OCI-LY1 (cell line): Measurements from ENCODE around the gene ANTXRL.

Experiments used
- H2AFZ ChIP-seq: fragments of 200-600 bp; sonication (generic), shearing (Covaris generic); 2 replicates; pipeline ENCODE4 v1.6.0; 2014; ENCODE audit warnings: antibody characterized with exemption, mild to moderate bottlenecking, low read length
- H3F3A ChIP-seq: fragments of 200-600 bp; sonication (generic), shearing (Covaris generic); 2 replicates; pipeline ENCODE4 v1.6.0; 2014; ENCODE audit warnings: mild to moderate bottlenecking, antibody characterized with exemption, low read length, moderate library complexity; ENCODE audit not compliant: insufficient read depth
- H3K27ac ChIP-seq: fragments of 200-600 bp; sonication (generic); 2 replicates; pipeline ENCODE4 v1.5.1; 2014; ENCODE audit warnings: low read length, mixed run types, mild to moderate bottlenecking, low read depth; ENCODE audit not compliant: poor library complexity, severe bottlenecking
- H3K27me3 ChIP-seq: fragments of 200-600 bp; sonication (generic); 2 replicates; pipeline ENCODE4 v1.6.0; 2014; ENCODE audit warnings: antibody characterized with exemption, mild to moderate bottlenecking, low read length, moderate library complexity; ENCODE audit not compliant: insufficient read depth
- H3K36me3 ChIP-seq: fragments of 200-600 bp; sonication (generic); 2 replicates; pipeline ENCODE4 v1.6.1; 2014; ENCODE audit warnings: mild to moderate bottlenecking, antibody characterized with exemption, low read length, moderate library complexity, mixed read lengths; ENCODE audit not compliant: insufficient read depth
- H3K4me1 ChIP-seq: fragments of 200-600 bp; sonication (generic); 2 replicates; pipeline ENCODE4 v1.5.1; 2014; ENCODE audit warnings: mild to moderate bottlenecking, low read length, moderate library complexity; ENCODE audit not compliant: insufficient read depth, severe bottlenecking
- H3K4me2 ChIP-seq: fragments of 200-600 bp; sonication (generic), shearing (Covaris generic); 2 replicates; pipeline ENCODE4 v1.6.1; 2014; ENCODE audit warnings: low read length
- H3K4me3 ChIP-seq: fragments of 200-600 bp; sonication (generic); 2 replicates; pipeline ENCODE4 v1.5.1; 2014; ENCODE audit warnings: low read length, low read depth, mild to moderate bottlenecking, mixed read lengths; ENCODE audit not compliant: poor library complexity, severe bottlenecking
- H3K79me2 ChIP-seq: fragments of 200-600 bp; shearing (Covaris generic); 2 replicates; pipeline ENCODE4 v1.6.1; 2016; ENCODE audit warnings: mixed run types, low read length, mixed read lengths; ENCODE audit not compliant: insufficient read depth
- H3K9ac ChIP-seq: fragments of 200-600 bp; sonication (generic), shearing (Covaris generic); 2 replicates; pipeline ENCODE4 v1.6.1; 2014; ENCODE audit warnings: mild to moderate bottlenecking, low read length, mixed read lengths
- H3K9me2 ChIP-seq: fragments of 200-600 bp; sonication (generic), shearing (Covaris generic); 2 replicates; pipeline ENCODE4 v1.6.1; 2014; ENCODE audit warnings: low read depth, mild to moderate bottlenecking, low read length, mixed read lengths
- H3K9me3 ChIP-seq: fragments of 200-600 bp; shearing (Covaris generic); 2 replicates; pipeline ENCODE4 v1.6.1; 2014; ENCODE audit warnings: low read length, mixed read lengths
- H4K20me1 ChIP-seq: fragments of 200-600 bp; sonication (generic), shearing (Covaris generic); 2 replicates; pipeline ENCODE4 v1.6.0; 2016; ENCODE audit warnings: mild to moderate bottlenecking, low read length; ENCODE audit not compliant: insufficient read depth
- EZH2 ChIP-seq: fragments of 200-600 bp; sonication (generic), shearing (Covaris generic); IDR thresholded peaks from 2 replicates; pipeline ENCODE4 v1.8.0; 2017; ENCODE audit warnings: borderline replicate concordance, mixed run types, mild to moderate bottlenecking, antibody characterized with exemption, low read length, moderate library complexity, mixed read lengths
- TF ChIP-seq, protein P1 (sequence below): fragments of 200-600 bp; sonication (generic), shearing (Covaris generic); IDR thresholded peaks from 2 replicates; pipeline ENCODE4 v1.5.1; 2017; ENCODE audit warnings: mild to moderate bottlenecking, antibody characterized with exemption, low read length, moderate library complexity, mixed read lengths

Gene ANTXRL

DNA sequence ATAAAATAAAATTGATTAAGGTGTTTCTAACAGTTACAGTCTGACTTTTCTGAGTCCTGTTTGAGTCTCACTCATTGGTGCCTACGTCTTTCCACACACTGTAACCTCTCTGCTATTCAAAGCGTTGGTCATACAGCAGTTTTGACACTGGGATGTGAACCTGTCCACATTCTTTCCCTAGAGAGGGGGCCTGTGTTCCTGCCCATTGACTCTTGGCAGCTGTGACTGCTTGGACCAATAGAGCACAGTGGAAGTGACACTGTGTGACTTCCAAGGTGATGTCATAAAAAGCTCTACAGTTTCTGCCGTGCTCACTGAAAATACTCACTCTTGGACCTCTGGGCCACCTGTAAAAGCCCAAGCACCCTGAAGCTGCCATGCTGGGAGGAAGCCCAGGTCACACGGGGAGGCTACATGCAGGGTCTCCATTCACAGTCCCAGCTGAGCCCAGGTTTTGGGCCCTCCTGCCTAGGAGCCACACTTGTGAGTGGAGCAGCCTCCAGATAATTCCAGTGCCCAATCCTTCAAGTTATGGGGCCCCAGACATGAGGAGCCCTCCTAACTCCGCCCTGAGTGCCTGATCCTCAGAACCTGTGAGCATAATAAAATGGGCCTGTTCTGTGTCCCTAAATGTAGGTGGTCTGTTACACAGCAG lies 704 bp upstream of the ANTXRL start:
- Histone ChIP-seq H3K27ac (no peak overlapping the region), H3K4me2 (no peak overlapping the region)

DNA sequence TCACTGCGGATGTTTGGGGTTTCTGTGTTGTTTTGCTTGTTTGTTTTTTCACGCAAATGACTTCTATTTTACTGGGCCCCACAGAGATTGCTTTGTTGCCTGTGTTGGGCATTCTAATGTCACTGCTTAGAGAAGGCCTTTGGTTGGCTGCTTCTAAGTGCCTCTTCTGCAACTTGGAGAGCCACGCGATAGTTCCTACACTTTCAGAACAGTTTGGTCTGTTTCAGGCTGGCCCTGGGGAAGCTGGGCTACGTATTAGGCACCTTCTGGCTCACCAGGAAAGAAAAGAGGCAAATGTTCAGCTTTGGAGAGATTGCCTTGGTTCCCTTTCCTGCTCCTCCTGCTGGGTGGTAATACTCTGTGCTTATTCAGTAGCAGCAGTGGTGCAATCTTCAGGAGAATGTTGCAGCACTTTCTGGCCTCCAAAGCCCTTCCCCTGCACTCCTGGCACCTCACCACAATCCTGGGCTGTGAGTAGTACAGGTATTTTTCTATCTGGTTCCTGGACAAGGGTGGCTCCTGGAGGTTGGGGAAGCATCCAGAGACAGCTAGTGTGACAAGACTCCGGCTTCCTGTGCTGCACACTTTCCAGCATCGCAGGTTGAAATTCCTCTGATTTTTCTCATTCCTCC lies 1.2 kb downstream of the ANTXRL start:
- no peak overlapping the region for H2AFZ ChIP-seq
- no peaks in the 10 kb centered on the region for H3K36me3 ChIP-seq
- no peak overlapping the region for H3K27ac ChIP-seq
- H3K27me3 ChIP-seq = no peaks in the 10 kb centered on the region; the same call in 1 of the 2 replicates
- no peaks in the 10 kb centered on the region for H3K79me2 ChIP-seq
- H3F3A ChIP-seq = no peaks in the 10 kb centered on the region
- peaks cover 5% of the 10 kb centered on the region for H3K4me1 ChIP-seq
- no peak overlapping the region for H3K9ac ChIP-seq
- TF ChIP-seq, protein P1, sequence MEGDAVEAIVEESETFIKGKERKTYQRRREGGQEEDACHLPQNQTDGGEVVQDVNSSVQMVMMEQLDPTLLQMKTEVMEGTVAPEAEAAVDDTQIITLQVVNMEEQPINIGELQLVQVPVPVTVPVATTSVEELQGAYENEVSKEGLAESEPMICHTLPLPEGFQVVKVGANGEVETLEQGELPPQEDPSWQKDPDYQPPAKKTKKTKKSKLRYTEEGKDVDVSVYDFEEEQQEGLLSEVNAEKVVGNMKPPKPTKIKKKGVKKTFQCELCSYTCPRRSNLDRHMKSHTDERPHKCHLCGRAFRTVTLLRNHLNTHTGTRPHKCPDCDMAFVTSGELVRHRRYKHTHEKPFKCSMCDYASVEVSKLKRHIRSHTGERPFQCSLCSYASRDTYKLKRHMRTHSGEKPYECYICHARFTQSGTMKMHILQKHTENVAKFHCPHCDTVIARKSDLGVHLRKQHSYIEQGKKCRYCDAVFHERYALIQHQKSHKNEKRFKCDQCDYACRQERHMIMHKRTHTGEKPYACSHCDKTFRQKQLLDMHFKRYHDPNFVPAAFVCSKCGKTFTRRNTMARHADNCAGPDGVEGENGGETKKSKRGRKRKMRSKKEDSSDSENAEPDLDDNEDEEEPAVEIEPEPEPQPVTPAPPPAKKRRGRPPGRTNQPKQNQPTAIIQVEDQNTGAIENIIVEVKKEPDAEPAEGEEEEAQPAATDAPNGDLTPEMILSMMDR = no peak
- no peak for TF ChIP-seq EZH2
- no peaks in the 10 kb centered on the region for H4K20me1 ChIP-seq
- H3K9me2 ChIP-seq = no peaks in the 10 kb centered on the region
- H3K9me3 ChIP-seq = no peaks in the 10 kb centered on the region
- no peak overlapping the region for H3K4me2 ChIP-seq
- H3K4me3 ChIP-seq = no peak overlapping the region

More for the DNA sequence above, 704 bp upstream of the ANTXRL start:
- Histone ChIP-seq H3K9me2 (no peaks in the 10 kb centered on the region), H2AFZ (no peak overlapping the region), H3F3A (no peaks in the 10 kb centered on the region), H3K4me3 (no peak overlapping the region), H3K36me3 (no peaks in the 10 kb centered on the region), H4K20me1 (no peaks in the 10 kb centered on the region), H3K79me2 (no peaks in the 10 kb centered on the region), H3K9me3 (no peaks in the 10 kb centered on the region), H3K4me1 (peaks cover 5% of the 10 kb centered on the region), H3K9ac (no peak overlapping the region), H3K27me3 (no peaks in the 10 kb centered on the region; the same call in 1 of the 2 replicates)
- TF ChIP-seq, protein P1 = no peak
- TF ChIP-seq EZH2 = no peak

DNA sequence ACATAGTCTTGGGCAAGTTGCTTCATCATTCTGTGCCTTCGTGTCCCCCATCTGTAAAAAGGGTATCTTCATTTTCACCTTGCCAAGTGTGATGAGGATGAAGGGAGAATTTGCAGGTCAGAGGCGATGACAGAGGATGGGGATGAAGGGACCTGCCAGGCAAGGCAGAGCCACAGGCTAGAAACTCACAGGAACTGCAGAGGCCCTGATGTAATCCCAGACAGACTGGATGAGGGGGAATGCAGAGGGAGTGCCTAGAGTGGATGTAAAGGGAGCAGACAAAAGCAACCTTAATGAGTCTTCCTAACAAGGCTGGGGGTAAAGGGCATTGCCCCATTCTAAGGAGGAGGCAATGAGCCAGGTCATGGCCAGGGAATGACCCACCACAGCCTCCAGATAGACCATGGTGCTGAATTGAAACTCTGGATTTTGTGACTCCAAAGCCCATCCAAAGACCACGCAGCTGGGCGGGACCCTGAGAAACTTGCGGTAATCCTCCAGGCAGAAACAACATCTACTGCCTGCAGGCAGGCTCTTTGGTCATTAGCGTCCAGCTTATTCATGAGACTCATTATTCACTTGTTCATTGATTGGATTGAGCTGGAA lies 1.9 kb downstream of the ANTXRL start:
- TF ChIP-seq EZH2 = no peak
- TF ChIP-seq, protein P1 = no peak
- Histone ChIP-seq H2AFZ (no peak overlapping the region), H3F3A (no peaks in the 10 kb centered on the region), H3K4me1 (peaks cover 5% of the 10 kb centered on the region), H3K9me2 (no peaks in the 10 kb centered on the region), H3K4me3 (no peak overlapping the region), H4K20me1 (no peaks in the 10 kb centered on the region), H3K4me2 (no peak overlapping the region), H3K79me2 (no peaks in the 10 kb centered on the region), H3K9me3 (no peaks in the 10 kb centered on the region), H3K9ac (no peak overlapping the region), H3K27me3 (no peaks in the 10 kb centered on the region; the same call in 1 of the 2 replicates), H3K27ac (no peak overlapping the region), H3K36me3 (no peaks in the 10 kb centered on the region)
